GM18951 (cell line): ENCODE results near the gene FNBP1.

Source experiments
- POLR2A ChIP-seq: IDR thresholded peaks from 4 replicates; pipeline ENCODE4 v1.6.1; 2011; ENCODE audit warnings: mild to moderate bottlenecking; ENCODE audit not compliant: insufficient read length, insufficient read depth; ENCODE audit errors: extremely low read depth
- in situ Hi-C: fragments of 300-500 bp; cut with MboI; formaldehyde crosslinking; loops from one replicate; pipeline ENCODE4 v1.12.0; 2022; ENCODE audit warnings: low sequenced_read_pairs, mixed read lengths, inconsistent platforms; ENCODE audit not compliant: unreplicated experiment

The FNBP1 gene

DNA sequence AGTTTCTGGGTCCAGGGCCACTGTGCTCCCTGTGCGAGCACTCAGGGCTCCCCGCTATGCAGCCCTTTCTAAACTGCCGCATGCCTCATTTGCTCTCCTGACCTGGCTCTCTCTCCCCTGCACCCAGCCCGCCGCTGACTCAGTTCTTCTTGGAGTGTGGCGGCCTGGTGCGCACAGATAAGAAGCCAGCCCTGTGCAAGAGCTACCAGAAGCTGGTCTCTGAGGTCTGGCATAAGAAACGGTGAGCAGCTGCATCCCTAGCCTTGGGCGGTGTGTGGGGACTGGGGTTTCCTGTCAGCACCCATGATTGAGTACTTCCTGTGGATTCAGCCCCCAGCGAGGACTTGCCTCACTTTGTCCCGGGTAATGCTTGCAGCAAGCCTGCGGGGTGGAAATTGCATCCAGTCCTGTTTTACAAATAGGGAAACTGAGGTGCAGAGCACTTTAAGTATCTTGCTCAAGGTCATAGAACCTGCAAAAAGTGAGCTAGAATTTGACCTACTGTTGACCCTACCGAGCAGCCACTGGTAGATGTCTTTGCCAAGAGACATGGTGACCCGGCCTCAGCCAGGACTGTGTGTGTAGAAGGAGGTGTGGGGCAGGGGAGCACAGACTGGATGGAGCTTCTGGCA lies 179.8 kb downstream of the FNBP1 start:
- in situ Hi-C loops: no loop called here
- TF ChIP-seq POLR2A: no peak

DNA sequence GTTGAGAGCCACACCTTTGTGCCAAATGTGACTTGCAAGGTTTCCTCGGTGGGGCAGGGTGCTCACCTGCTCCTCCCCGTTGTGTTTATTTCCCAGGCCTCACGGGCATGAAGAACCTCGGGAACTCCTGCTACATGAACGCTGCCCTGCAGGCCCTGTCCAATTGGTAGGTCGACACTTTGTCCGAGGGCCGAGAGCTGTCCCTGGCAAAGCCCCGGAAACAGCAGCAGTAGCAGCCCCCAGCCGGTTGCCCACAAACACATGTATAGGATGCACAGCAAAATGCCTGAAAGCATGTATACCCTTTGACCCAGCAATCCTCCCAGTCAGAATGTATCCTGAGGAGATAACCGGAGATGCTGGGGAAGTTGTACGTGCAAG lies 181.6 kb downstream of the FNBP1 start:
- TF ChIP-seq POLR2A: no peak
- in situ Hi-C loops: no loop called here

DNA sequence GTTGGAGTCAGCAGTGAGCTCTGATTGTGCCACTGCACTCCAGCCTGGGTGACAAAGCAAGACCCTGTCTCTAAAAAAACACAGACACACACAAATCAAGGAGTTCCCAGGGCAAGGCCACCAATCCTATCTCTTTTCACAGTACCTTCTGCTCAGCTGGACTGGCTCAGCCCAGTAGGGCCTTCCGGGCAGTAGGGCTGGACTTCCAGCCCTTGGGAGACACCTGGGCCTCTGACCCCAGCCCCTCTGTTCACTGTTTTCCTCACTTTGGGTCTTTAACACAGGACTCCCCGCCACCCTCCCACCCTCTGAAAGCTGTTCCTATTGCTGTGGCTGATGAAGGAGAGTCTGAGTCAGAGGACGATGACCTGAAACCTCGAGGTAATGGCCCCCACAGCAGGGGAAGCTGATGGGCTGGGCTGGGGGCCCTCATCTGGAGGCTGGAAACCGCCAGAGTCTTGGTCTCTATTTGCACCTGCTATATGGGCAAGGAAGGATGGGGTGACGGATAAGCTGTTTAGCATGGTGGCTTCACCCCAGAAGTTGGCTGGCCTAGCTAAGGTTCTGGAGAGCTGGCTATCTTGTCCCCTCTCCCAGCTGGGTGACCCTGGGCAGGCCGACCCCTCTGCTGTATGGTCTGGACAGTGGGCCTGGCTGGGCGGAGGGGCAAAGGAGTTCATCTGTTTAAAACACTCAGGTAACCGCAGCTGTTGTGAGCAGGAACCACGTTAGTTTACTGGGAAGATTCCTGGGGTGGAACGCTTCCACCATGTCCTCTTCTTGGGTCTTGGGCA lies 182.1 kb downstream of the FNBP1 start:
- in situ Hi-C loops: no loop called here
- no peak for TF ChIP-seq POLR2A

DNA sequence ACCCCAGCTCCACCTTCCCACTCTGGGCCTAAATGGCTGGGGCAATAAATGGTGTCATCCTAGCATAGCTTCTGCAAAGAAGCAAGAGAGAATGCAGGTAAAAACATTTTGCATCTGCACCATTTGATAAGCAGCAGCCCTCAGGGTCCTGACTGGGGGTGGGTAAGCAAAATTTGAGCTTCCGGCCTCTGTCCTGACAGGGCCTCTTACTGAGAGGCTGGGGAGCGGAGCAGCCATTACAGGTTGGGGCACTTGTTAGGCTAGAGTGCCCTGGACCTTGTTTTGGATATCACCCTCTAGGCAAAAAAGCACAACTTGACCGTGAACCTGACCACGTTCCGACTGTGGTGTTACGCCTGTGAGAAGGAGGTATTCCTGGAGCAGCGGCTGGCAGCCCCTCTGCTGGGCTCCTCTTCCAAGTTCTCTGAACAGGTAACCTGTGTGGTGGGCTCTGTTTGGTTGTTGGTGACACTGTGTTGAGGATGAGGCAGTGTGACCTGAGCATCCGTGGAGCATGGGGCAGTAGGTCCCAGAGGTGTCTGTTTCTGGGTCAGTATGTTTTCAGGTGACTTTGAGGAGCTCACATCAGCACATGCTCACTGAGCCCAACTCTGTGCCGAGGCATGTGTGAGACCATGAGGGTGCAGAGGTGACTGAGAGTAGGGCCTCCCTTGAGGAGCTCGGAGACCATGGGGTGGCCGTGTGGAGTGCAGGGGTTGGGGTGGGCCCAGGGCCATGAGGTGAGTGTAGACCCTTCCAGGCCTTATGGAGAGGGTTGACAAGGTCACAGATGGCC lies 184.6 kb downstream of the FNBP1 start:
- in situ Hi-C loops: no loop called here

DNA sequence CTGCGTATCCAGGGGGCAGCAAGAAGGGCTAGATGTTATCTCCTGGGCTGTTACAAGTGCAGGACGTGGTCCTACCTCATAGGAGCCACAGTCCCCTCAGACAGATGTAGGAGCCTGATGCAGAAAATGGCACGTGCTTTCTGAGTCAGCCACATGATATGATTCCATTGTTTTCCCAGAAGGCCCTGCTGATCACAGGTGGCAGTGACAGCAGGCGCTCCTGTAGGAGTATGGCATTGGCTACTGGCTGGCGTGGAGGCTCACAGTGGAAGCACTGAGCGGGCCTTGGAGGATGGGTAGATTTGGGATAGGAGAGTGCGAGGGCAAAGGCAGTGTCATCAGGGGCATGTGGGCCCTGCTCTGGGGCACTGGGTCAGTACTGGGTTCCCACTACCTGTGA lies 185.8 kb downstream of the FNBP1 start:
- in situ Hi-C loops: no loop called here
- TF ChIP-seq POLR2A: no peak

More for the DNA sequence above, 184.6 kb downstream of the FNBP1 start:
- TF ChIP-seq POLR2A: no peak

DNA sequence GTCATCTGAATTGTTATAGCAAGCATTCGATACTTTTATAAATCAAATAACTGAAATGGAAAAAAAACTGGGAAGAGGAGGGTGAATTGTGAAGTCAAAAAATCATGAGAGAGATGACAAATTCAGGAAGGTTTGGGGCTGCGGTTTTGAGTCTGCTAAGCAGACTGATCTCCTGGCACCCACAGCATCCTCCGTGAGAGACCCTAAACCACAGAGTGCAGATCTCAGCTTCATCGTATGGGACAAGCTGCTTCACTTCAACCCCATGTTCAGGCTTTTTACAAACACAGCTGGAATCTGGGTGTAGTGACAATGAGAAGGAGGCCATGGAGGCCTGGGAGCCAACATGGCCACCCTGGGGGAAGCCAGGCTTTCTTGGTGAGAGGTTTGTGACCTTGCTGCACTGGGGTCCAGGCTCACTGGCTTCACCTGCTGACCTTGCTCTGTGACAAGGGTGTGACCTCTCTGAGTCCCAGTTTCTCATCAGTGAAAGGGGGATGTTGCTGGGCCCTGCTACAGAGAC lies 188.3 kb downstream of the FNBP1 start:
- in situ Hi-C loops: no loop called here

DNA sequence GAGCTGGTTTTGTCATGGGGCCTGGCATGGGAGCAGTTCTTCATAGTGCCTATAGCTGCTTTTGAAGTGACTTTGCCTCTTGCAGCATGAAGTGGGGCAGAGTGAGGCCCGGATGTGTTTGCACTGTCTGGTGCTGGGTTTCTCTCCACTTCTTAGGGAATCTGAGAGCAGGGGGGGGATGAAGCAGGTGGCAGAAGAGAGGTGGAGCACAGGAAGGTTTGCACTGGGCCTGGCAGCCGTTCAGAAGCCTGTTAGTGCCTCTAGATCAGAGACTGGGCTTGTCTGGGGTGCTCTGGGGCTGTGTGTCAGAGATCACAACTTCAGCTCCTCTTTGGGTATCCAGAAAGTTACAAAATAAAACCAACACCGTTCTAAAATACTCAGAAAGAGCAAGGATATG lies 189.4 kb downstream of the FNBP1 start:
- no peak for TF ChIP-seq POLR2A
- in situ Hi-C loops: no loop called here

More for the DNA sequence above, 188.3 kb downstream of the FNBP1 start:
- no peak for TF ChIP-seq POLR2A

DNA sequence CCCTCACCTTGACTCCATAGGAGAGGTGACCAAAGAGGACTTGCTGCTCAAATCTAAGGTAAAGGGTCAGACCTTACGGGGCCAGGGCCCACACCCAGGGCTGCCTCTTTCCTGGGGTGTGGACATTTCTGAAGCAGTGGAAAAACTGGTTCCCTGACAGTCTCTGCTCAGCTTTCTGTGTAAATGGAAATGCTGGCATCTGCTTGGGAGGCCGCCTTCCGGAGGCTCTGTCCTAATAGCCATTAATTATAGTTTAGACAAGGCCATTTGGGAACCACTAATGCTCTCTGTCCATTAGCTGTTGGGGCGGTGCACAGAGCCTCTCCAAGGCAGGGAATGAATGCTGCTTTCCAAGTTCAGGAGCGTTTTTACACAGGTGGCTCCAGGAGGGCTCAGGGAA lies 190.4 kb downstream of the FNBP1 start:
- in situ Hi-C loops: no loop called here
- no peak for TF ChIP-seq POLR2A

DNA sequence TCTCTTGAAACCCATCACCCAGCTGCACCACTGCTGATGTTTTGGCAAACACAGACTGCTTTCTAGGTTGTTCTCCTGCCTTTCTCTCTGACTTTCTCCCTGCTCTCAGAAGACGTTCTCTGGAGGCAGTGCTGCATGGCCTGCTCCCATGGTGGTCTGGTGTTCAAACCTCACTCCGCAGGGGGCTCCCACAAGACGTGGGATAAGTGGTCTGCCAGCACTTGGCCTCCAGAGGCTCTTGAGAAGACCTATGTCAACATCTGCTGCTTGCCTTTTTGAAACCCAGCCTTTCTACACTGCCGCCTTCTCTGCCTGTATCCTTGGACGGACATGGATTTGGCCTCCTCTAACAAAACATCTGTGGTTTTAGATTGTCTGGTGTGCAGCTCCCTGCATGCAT lies 191.2 kb downstream of the FNBP1 start:
- no peak for TF ChIP-seq POLR2A
- in situ Hi-C loops: no loop called here

DNA sequence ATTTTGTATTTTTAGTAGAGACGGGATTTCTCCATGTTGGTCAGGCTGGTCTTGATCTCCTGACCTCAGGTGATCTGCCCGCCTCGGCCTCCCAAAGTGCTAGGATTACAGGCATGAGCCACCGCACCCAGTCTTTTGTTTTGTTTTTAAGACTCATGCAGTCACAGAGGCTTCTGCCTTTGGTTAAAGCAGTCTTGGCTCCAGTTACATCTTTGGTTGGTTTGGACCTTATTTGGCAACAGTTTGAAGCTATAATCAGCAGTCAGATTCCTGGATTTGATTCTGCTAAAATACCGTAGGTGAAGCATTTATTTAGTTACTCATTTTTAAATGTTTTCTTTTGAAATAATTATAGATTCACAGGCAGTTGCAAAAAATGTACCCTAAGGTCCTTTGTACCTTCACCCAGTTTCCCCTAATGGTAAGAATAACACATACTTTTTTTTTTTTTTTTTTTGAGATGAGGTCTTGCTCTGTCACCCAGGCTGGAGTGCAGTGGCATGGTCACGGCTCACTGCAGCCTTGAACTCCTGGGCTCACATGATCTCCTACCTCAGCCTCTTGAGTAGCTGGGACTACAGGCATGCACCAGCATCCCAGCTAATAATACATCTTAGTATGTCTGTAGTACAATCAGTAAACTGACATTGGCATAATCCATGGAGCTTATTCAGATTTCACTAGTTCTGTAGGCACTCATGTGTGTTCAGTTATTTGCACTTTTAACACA lies 192.0 kb downstream of the FNBP1 start:
- in situ Hi-C loops: no loop called here

DNA sequence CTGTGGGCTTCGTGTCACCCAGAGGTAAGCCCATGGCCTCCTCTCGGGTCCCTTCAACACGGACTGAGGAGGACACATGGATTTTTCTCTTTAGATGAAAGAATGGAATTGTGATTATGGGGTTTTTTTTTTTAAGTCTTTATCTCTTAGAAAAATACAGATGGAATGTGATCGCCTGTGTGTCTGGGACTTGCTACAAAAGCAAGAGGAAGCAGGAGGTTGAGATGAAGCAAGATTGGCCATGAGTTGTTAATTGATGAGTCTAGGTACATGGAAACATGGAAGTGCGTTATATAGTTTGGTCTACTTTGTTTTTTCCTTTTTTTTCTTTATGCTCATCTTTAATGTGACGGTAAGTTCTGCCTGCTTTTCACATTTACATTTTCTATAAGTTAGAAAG lies 193.1 kb downstream of the FNBP1 start:
- in situ Hi-C loops: no loop called here
- no peak for TF ChIP-seq POLR2A

More for the DNA sequence above, 192.0 kb downstream of the FNBP1 start:
- no peak for TF ChIP-seq POLR2A

DNA sequence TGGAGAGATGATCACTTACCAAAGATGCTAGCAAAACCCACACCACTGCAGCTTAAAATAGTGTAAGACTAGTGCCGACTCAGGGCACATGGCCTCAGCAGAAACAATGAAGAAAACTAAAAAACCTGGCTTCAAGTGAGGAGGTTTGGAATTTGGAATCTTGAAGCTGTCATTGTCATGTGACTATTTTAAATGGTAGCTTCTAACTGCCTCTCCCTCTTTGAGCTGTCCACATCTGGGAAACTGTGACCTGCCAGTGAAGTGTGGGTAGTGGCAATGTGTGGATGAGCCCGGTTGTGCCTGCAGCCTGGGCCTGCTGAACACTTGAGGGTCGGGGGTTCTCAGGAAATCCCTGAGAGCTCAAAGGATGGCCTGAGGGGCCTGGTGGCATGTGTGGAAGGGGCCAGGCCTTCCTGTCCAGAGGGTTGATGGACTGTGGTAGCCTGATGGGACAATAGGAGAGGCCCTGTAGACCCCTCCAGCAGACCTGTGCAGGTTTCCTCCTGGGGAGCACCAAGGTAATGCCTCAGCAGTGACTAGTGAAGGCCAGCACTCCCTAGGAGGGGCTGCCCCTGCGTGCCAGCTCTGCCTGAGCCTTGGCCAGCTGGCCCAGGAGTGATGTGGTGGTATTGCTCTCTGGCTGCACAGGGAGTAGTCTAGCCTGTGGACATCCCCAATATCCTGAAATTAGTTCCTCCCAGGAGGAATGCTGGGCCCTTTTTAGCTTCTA lies 194.1 kb downstream of the FNBP1 start:
- in situ Hi-C loops: no loop called here
- no peak for TF ChIP-seq POLR2A
